NB4 (cell line): ENCODE results near the gene ZNF77.

Experiments used
- POLR2A ChIP-seq: IDR thresholded peaks from 2 replicates; pipeline ENCODE4 v1.6.1; 2011; ENCODE audit warnings: mild to moderate bottlenecking; ENCODE audit not compliant: insufficient read length; ENCODE audit errors: extremely low read depth
- TF ChIP-seq, protein P1 (sequence below): IDR thresholded peaks from one replicate; pipeline ENCODE4 v1.5.1; 2012; ENCODE audit warnings: low read depth, low read length

DNA sequence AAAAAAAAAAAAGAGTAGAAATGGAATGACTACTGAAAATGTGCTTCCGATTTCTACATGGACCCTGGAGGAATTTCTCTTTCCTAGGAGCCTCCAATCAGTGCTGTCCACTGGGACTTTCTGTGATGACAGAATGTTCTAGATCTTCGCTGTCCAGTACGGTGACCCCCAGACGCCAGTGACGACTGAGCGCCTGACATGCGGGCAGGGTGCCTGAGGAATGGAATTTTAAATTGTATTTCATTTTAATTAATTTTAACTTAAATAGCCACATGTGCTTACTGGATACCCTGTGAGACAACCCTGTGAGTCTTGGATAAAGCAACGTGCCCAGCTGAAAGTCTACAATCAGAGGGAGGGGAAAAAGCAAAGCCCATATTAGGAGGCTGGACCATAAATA is 28.5 kb upstream of the ZNF77 start:
- TF ChIP-seq, protein P1, sequence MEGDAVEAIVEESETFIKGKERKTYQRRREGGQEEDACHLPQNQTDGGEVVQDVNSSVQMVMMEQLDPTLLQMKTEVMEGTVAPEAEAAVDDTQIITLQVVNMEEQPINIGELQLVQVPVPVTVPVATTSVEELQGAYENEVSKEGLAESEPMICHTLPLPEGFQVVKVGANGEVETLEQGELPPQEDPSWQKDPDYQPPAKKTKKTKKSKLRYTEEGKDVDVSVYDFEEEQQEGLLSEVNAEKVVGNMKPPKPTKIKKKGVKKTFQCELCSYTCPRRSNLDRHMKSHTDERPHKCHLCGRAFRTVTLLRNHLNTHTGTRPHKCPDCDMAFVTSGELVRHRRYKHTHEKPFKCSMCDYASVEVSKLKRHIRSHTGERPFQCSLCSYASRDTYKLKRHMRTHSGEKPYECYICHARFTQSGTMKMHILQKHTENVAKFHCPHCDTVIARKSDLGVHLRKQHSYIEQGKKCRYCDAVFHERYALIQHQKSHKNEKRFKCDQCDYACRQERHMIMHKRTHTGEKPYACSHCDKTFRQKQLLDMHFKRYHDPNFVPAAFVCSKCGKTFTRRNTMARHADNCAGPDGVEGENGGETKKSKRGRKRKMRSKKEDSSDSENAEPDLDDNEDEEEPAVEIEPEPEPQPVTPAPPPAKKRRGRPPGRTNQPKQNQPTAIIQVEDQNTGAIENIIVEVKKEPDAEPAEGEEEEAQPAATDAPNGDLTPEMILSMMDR: no peak
- TF ChIP-seq POLR2A: no peak
